ENCODE results near the gene UGP2.

UGP2 gene

DNA sequence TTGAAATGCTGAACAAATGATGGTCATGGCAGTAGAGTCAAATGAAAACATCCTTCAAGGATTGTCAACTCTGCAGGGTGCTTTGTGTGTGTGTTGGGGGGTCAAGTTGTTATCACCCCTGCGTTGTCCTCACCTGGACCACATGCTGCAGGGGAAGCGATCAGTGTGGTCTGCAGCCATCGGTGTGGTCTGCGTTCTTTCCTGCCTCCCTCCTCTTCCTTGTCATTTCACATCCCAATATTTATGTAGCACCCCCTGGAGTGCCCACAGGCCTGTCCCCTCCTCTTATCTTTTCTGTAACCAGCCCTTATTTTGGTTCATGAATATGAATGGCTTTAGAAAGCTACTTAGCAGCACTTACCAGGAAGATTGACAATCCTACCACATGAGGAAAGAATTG lies 38.9 kb downstream of the UGP2 start:
- peaks cover 13% of the 10 kb centered on the region for H3K4me1 ChIP-seq (ENCODE audit: insufficient read depth, low read length)
- no peak overlapping the region for H3K9ac ChIP-seq (ENCODE audit: low read depth, low read length)
- no peaks in the 10 kb centered on the region for H3K9me3 ChIP-seq (ENCODE audit: control insufficient read depth, insufficient read depth, low read length)
- H3K36me3 ChIP-seq (ENCODE audit: insufficient read depth, low read length), result peaks cover 36% of the 10 kb centered on the region

DNA sequence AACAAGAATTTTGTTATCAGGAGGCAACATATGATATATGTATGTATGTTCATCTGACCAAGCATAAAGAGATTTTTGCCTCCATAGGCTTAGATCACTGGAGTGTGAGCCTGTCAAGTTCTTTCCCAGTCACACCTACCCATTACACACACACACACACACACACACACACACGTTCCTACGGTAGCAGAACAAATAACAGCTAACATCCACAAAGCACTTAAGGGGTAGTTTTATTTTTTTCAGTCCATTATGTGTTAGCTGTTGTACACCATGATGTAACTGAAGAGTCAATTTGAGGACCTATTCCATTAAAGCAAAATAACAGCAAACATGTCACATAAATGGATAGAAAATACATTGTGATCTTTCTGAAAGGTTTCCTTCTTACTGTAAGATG lies 39.5 kb downstream of the UGP2 start:
- peaks cover 42% of the 10 kb centered on the region for H3K36me3 ChIP-seq (ENCODE audit: insufficient read depth, low read length)
- H3K4me1 ChIP-seq (ENCODE audit: insufficient read depth, low read length), result peaks cover 9% of the 10 kb centered on the region; the same call in 1 of the 2 replicates
- no peaks in the 10 kb centered on the region for H3K9me3 ChIP-seq (ENCODE audit: control insufficient read depth, insufficient read depth, low read length)
- no peak overlapping the region for H3K9ac ChIP-seq (ENCODE audit: low read depth, low read length)

DNA sequence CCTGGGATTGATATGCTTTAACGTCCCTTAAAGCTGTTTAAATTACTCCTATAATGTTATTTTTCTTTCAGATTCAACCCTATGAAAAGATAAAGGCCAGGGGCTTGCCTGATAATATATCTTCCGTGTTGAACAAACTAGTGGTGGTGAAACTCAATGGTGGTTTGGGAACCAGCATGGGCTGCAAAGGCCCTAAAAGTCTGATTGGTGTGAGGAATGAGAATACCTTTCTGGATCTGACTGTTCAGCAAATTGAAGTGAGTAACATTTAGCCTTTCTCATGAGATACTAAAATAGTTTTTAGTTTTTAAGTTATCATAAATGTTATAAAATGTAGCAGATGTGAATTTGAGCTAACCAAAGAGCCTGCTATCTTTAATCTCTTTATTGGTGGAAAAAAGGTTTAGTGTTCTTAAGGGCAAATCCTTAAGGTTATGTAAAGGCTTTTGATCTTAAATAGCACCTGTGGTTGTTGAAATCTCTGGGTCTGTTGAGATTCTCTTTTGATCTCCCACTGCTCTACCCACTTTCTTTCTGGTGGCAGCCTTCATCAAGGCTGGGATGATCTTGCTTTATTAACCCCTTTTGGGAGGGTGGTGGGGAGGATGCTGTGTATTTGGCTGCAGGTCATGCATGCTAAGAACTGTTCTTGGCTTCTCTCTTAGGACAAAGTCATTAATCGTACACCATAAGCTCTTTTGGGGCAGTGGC lies 40.9 kb downstream of the UGP2 start:
- H3K4me1 ChIP-seq (ENCODE audit: insufficient read depth, low read length), result peaks cover 9% of the 10 kb centered on the region; the same call in 1 of the 2 replicates
- H3K36me3 ChIP-seq (ENCODE audit: insufficient read depth, low read length), result peaks cover 53% of the 10 kb centered on the region
- no peak overlapping the region for H3K9ac ChIP-seq (ENCODE audit: low read depth, low read length)
- H3K9me3 ChIP-seq (ENCODE audit: control insufficient read depth, insufficient read depth, low read length), result no peaks in the 10 kb centered on the region

DNA sequence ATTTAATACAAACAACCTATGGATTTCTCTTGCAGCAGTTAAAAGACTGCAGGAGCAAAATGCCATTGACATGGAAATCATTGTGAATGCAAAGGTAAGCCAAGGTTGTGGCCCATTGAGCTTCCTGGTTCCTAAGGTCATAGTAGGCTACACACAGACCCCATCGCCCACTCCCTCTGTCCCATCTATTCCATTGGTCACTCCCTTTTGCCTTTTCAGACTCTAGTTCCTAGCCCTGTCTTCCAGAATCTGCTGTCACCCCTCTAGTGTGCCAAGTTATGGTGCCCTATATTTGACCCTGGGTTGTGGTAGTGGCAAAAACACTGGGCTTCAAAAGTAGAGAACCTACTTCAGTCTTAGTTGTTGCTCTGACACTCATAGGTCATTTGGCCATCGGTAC lies 44.7 kb downstream of the UGP2 start:
- no peak overlapping the region for H3K9ac ChIP-seq (ENCODE audit: low read depth, low read length)
- peaks cover 65% of the 10 kb centered on the region for H3K36me3 ChIP-seq (ENCODE audit: insufficient read depth, low read length)
- H3K4me1 ChIP-seq (ENCODE audit: insufficient read depth, low read length), result no peaks in the 10 kb centered on the region
- H3K9me3 ChIP-seq (ENCODE audit: control insufficient read depth, insufficient read depth, low read length), result no peaks in the 10 kb centered on the region

DNA sequence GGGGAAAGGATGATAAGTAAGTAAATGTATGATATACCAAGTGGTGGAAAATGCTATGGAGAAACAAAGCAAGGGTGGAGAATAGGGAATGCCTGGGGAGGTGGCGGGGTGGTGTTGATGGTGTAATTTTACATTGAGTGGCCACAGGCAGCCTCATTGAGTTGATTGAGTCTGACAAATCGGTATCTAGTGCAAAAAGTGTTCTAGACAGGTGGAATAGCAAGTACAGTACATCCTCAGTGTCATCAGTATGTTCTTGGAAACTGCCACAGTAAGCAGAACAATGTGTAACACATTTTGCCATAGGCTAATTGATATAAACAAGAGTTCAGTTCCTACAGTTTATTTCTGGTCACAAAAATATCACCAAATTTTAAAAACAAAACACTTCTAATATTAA lies 46.4 kb downstream of the UGP2 start:
- Histone ChIP-seq H3K9ac (ENCODE audit: low read depth, low read length) (no peak overlapping the region), H3K4me1 (ENCODE audit: insufficient read depth, low read length) (no peaks in the 10 kb centered on the region), H3K9me3 (ENCODE audit: control insufficient read depth, insufficient read depth, low read length) (no peaks in the 10 kb centered on the region), H3K36me3 (ENCODE audit: insufficient read depth, low read length) (peaks cover 54% of the 10 kb centered on the region)

DNA sequence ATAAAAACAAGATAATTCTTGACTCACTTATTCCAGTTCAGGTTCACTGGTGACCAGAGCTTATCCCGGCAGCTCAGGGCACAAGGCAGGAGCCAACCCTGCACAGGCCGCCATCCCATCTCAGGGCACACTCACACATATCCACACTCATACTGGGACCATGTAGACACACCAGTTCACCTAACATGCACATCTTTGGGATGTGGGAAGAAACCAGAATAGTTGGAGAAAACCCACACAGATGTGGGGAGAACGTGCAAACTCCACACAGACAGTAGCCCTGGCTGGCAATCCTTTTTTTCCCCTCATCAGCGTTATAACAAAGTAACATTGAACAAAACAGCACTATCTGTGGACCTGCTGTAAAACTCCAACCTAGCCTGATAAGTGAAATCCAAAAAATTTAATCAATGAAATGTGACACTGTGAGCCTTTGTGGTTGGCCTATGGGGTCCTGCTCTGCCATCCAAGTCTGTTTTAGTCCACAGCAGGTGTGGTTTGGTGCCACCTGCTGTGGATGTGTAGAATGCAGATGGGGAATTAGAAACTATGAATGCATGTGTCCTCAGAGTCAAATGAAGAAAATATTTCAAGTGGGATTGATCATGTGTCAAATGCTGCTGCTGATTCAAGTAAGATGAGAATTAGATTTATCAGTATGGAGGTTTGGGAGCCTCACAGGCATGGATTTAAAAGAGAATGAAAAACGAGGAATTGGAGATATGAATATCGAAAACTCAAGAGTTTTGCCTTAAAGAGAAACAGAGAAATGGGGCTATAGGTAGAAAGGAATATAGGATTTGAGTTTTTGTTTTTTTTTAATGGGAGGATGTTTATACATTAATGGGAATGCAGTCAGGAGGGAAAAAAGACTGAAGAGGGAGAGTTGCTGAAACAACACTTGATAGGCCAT lies 47.0 kb downstream of the UGP2 start:
- Histone ChIP-seq H3K4me1 (ENCODE audit: insufficient read depth, low read length) (no peaks in the 10 kb centered on the region), H3K9ac (ENCODE audit: low read depth, low read length) (no peak overlapping the region), H3K9me3 (ENCODE audit: control insufficient read depth, insufficient read depth, low read length) (no peaks in the 10 kb centered on the region), H3K36me3 (ENCODE audit: insufficient read depth, low read length) (peaks cover 48% of the 10 kb centered on the region)

DNA sequence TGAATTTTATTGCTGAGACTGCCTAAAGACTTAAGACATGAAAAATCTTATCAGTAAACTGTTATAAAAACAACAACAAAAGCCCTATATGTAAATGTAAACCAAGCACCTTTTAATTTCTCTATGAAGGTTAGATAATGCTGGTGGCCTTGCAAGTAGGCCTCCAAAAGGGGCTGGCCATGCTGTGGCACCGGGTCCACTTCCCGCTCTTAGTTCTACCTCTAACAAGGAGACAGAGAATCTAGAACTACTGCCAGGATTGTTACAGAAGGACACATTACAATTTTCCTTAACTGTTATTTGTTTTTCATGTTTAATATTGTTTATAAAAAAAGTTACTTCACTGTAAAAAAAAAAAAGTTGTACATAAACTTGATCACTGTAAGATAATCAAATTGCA lies 49.0 kb downstream of the UGP2 start:
- no peaks in the 10 kb centered on the region for H3K4me1 ChIP-seq (ENCODE audit: insufficient read depth, low read length)
- H3K9ac ChIP-seq (ENCODE audit: low read depth, low read length), result no peak overlapping the region
- no peaks in the 10 kb centered on the region for H3K9me3 ChIP-seq (ENCODE audit: control insufficient read depth, insufficient read depth, low read length)
- peaks cover 38% of the 10 kb centered on the region for H3K36me3 ChIP-seq (ENCODE audit: insufficient read depth, low read length)

DNA sequence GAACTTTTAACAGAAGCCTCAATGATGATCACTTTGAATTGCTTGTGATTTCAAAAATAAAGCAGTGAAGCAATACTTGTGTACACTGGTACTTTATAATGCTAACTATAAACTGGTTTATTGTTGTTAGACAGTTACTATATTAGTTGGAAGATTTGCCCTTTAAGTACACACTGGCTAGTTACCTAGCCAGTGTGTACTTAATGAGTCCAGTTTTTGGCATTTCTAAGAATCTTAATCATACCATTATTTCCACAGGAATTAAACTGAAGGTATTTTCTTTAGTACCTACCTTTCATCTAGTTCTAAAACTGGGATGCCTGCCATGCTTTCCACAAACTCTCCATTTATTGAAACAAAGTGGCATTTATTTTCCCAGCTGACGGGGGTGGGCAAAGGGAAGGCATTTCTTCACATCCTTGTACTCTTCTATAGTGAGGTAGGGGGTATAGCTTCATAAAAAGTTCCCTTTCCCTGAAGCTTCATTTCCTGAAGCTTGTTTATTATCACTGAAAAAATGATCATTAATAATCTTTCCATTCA lies 49.9 kb downstream of the UGP2 start:
- Histone ChIP-seq H3K4me1 (ENCODE audit: insufficient read depth, low read length) (no peaks in the 10 kb centered on the region), H3K9ac (ENCODE audit: low read depth, low read length) (no peak overlapping the region), H3K36me3 (ENCODE audit: insufficient read depth, low read length) (peaks cover 30% of the 10 kb centered on the region), H3K9me3 (ENCODE audit: control insufficient read depth, insufficient read depth, low read length) (no peaks in the 10 kb centered on the region)

DNA sequence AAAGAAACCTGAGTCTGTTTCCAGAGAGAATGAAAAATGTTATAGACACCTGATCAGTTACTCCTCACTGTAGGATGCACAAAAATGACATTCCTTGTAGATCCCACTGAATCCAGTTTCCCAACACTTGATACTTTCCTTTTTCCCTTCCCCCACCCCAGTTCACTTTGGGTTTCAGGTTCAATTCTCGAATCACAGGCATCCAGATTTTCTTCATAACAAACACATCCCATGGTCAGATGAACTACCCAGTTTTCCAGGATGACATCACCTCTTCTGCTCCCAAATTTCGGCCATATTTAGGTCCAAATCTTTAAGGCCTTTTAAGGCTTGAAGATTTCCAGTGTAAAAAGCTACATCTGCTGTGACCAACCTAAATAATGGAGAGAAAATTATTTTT lies 51.5 kb downstream of the UGP2 start:
- H3K4me1 ChIP-seq (ENCODE audit: insufficient read depth, low read length), result no peaks in the 10 kb centered on the region
- no peaks in the 10 kb centered on the region for H3K9me3 ChIP-seq (ENCODE audit: control insufficient read depth, insufficient read depth, low read length)
- peaks cover 22% of the 10 kb centered on the region for H3K36me3 ChIP-seq (ENCODE audit: insufficient read depth, low read length)
- H3K9ac ChIP-seq (ENCODE audit: low read depth, low read length), result no peak overlapping the region

DNA sequence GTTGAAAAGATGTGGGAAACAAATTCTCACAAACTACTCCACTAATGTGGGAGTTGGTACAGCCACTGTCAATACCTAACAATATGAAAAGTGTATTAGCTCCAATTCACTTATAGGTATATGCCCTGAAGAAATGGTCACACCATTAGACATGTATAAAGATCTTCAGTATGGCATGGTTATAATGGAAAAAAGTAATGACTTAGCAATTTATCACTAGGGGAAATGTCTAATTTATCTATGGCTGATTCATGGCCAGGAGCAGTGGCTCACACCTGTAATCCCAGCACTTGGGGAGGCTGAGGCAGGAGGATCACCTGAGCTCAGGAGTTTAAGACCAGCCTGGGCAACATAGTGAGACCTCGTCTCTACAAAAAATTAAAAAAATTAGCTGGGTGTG lies 52.5 kb downstream of the UGP2 start:
- no peaks in the 10 kb centered on the region for H3K4me1 ChIP-seq (ENCODE audit: insufficient read depth, low read length)
- peaks cover 17% of the 10 kb centered on the region for H3K36me3 ChIP-seq (ENCODE audit: insufficient read depth, low read length)
- no peak overlapping the region for H3K9ac ChIP-seq (ENCODE audit: low read depth, low read length)
- no peaks in the 10 kb centered on the region for H3K9me3 ChIP-seq (ENCODE audit: control insufficient read depth, insufficient read depth, low read length)

DNA sequence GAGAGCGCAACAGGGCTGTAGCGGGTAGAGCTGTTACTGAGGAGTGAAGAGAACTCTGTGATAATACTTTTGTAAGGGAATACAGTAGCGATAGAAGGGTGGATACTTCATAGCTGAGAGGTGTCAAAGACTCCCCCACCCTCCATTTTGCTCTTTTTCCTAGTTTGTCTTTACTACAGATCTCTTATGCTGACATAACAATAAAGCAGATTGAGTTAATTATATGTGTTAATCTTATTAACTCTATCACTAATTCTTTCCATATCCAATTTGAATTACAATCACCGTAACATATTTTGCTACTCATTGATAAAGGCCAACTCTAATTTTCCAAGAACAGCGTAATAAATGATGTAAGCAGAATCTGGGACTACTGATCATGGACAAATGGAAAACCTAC lies 57.1 kb downstream of the UGP2 start:
- Histone ChIP-seq H3K36me3 (ENCODE audit: insufficient read depth, low read length) (peaks cover 11% of the 10 kb centered on the region), H3K9ac (ENCODE audit: low read depth, low read length) (no peak overlapping the region), H3K4me1 (ENCODE audit: insufficient read depth, low read length) (no peaks in the 10 kb centered on the region), H3K9me3 (ENCODE audit: control insufficient read depth, insufficient read depth, low read length) (peaks cover 12% of the 10 kb centered on the region; the same call in 1 of the 2 replicates)

DNA sequence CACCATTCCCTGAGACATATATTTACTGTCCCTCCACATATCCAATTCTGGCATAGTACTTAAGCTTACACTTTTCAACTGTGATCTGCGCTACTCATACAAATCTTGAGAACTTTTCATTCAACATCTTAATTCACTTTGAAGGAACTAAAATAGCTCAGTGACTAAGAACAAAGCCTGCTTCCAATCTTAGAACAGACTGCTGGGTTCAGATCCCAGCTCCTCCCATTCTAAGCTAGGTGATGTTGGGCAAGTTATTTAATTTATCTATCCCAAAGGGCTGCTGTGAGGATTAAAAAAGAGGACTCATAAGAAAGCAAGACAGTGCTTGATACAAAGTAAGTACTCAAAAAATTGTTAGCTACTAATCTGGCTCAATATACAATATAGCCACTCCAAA lies 57.9 kb downstream of the UGP2 start:
- Histone ChIP-seq H3K9me3 (ENCODE audit: control insufficient read depth, insufficient read depth, low read length) (peaks cover 12% of the 10 kb centered on the region; the same call in 1 of the 2 replicates), H3K4me1 (ENCODE audit: insufficient read depth, low read length) (no peaks in the 10 kb centered on the region), H3K9ac (ENCODE audit: low read depth, low read length) (no peak overlapping the region), H3K36me3 (ENCODE audit: insufficient read depth, low read length) (peaks cover 11% of the 10 kb centered on the region)

DNA sequence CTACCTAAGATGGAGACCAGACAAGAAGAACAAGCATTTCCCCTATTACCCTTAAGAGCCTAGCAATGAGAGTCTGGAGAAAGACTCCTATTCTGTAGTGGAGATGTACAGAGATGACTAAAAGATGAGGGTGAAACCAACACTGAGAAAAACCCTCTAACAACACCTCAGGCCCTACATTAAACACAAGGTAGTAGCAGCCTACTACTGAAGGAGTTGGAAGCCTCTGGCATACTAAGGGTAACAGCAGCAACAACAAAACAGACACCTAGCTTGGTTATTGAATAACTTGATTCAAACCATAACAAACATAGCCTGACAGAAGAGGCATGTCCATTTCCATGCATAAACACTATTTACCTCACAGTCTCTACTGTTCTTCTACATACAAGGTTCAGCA lies 60.5 kb downstream of the UGP2 start:
- H3K4me1 ChIP-seq (ENCODE audit: insufficient read depth, low read length), result no peaks in the 10 kb centered on the region
- peaks cover 15% of the 10 kb centered on the region; the same call in 1 of the 2 replicates for H3K9me3 ChIP-seq (ENCODE audit: control insufficient read depth, insufficient read depth, low read length)
- H3K9ac ChIP-seq (ENCODE audit: low read depth, low read length), result no peak overlapping the region
- peaks cover 11% of the 10 kb centered on the region for H3K36me3 ChIP-seq (ENCODE audit: insufficient read depth, low read length)

DNA sequence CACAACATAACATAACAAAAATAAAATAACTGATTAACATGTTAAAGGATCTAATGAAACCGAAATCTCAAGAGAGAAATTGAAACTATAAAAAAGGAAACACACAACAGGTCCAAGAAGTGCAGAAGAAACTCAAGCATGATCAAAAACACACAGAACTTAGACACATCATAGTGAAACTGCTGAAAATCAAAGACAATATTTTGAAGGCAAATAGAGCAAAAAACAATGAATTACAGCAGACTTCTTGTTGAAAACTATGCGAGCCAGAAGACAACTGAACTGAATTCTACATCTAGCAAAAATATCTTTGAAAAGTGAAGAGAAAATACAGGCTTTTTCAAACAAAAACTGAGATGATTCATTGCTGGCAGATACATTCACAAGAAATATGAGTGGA lies 61.3 kb downstream of the UGP2 start:
- no peaks in the 10 kb centered on the region for H3K4me1 ChIP-seq (ENCODE audit: insufficient read depth, low read length)
- H3K36me3 ChIP-seq (ENCODE audit: insufficient read depth, low read length), result peaks cover 11% of the 10 kb centered on the region
- H3K9ac ChIP-seq (ENCODE audit: low read depth, low read length), result no peak overlapping the region
- H3K9me3 ChIP-seq (ENCODE audit: control insufficient read depth, insufficient read depth, low read length), result peaks cover 15% of the 10 kb centered on the region; the same call in 1 of the 2 replicates

Measured in ES-I3 (cell line).